VCaP (cell line): Measurements from ENCODE around the gene PLA2G7.
"Not testable (repeated sequence)": the region's sequence is repeated elsewhere in the genome, so short reads cannot be mapped to it uniquely, and the experiment has no call there.

ENCODE experiments used
- H3K27ac ChIP-seq: fragments of 450-650 bp; 2 replicates; pipeline ENCODE4 v1.5.1; 2017
- CTCF ChIP-seq: fragments of 450-650 bp; conservative IDR thresholded peaks from 2 replicates; pipeline ENCODE4 v1.5.1; 2017; ENCODE audit warnings: mild to moderate bottlenecking, moderate library complexity

The PLA2G7 gene

DNA sequence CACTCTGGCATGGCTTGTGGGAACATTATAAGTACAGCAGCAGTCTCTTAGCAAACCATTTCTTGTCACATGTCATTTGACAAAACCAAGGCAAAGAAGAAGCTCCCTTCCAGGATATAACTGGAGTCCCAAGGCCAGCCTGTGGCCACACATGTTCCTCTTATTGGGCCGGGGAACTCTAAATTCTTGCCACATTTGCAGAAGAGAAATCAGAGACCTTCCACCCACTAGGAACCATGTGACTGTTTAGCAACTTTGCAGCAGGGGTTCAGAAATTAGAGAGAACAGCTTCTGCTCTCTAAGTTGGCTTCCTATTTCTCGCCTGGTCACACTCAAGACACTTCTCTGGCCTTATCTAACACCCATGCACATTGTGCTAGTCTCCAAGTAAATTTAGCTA is 37.6 kb upstream of the PLA2G7 start:
- TF ChIP-seq CTCF = no peak
- no peak overlapping the region for H3K27ac ChIP-seq

GRCh38 chr6:46772016-46772415 is 36.8 kb upstream of the PLA2G7 start:
- no peak for TF ChIP-seq CTCF
- H3K27ac ChIP-seq = no peak overlapping the region

DNA sequence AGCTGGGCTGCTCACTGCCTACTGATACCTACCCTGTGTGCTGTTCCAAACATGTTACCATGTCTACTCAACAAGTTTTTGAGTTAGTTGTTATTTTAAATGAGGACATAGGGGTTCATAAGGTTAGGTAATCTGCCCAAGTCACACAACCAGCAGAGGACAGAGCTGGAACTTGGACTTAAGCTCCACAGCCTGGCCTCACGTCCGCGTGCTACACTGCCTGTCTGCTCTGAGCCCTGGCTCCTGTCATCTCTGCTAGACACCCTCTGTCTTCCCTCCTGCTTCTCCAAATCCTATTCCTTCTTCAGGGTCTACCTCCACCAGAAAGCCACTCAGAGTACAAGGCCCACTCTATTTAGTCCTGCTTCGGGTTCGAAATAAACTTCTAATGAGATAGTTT is 29.8 kb upstream of the PLA2G7 start:
- no peak for TF ChIP-seq CTCF

GRCh38 chr6:46764280-46764679 is 29.1 kb upstream of the PLA2G7 start:
- H3K27ac ChIP-seq = not testable (repeated sequence)

More for the DNA sequence above, 29.8 kb upstream of the PLA2G7 start:
- no peak overlapping the region for H3K27ac ChIP-seq

- peak overlapping the region; percentile 62 for H3K27ac ChIP-seq
- TF ChIP-seq CTCF = no peak
Measured at GRCh38 chr6:46763466-46763865, 28.3 kb upstream of the PLA2G7 start.

- no peak for TF ChIP-seq CTCF
- H3K27ac ChIP-seq = no peak overlapping the region
Measured at GRCh38 chr6:46760925-46761324, 25.8 kb upstream of the PLA2G7 start.

- no peak overlapping the region for H3K27ac ChIP-seq
- TF ChIP-seq CTCF = no peak
Measured at GRCh38 chr6:46758960-46759753, 24.0 kb upstream of the PLA2G7 start.

- TF ChIP-seq CTCF = no peak
- H3K27ac ChIP-seq = no peak overlapping the region
Measured at GRCh38 chr6:46757214-46757596, 22.0 kb upstream of the PLA2G7 start.
